Lower lobe of right lung (tissue), 2 donors: ENCODE measurements around the gene CUX1. TPM values are rescaled to one million over a fixed set of nuclear protein-coding genes. Genes with fewer than 3 reads are reported as not detected.

Source experiments
- ATAC-seq, 2 donors: fragments of 200-7000 bp; cut with Tn5 transposase; one replicate each; pipeline ENCODE4 v1.9.1; 2020 to 2022; ENCODE audit warnings: mild to moderate bottlenecking in 2 of 2, moderate library complexity in 2 of 2
- DNase-seq: peaks from one replicate; pipeline ENCODE4 v3.0.0-alpha.2; 2020
- H3K27ac ChIP-seq: fragments of 200-600 bp; one replicate; pipeline ENCODE4 v1.8.0; 2022
- H3K27me3 ChIP-seq: fragments of 200-600 bp; one replicate; pipeline ENCODE4 v1.8.0; 2022; ENCODE audit warnings: low read depth
- H3K36me3 ChIP-seq: fragments of 200-600 bp; one replicate; pipeline ENCODE4 v1.8.0; 2022; ENCODE audit warnings: mild to moderate bottlenecking
- H3K4me1 ChIP-seq: fragments of 200-600 bp; one replicate; pipeline ENCODE4 v1.8.0; 2022
- H3K4me3 ChIP-seq: fragments of 200-600 bp; one replicate; pipeline ENCODE4 v1.8.0; 2022; ENCODE audit warnings: mild to moderate bottlenecking
- H3K9me3 ChIP-seq: fragments of 200-600 bp; one replicate; pipeline ENCODE4 v1.8.0; 2022
- CTCF ChIP-seq: fragments of 200-600 bp; IDR thresholded peaks from one replicate; pipeline ENCODE4 v1.8.0; 2022; ENCODE audit warnings: antibody characterized with exemption, mild to moderate bottlenecking
- intact Hi-C: fragments of 100-400 bp; cut with DNase I; formaldehyde crosslinking; loops from one replicate; pipeline ENCODE4 v1.11.0; 2022
- total RNA-seq: library from RNA; stranded (reverse); fragmentation: NEBNext Ultra II Directional; extraction: Animal tissue kit (Norgen Biotek cat#: 25700); gene quantifications from one replicate; pipeline ENCODE4 v1.2.1, GENCODE V29; 2021
- donor health status: DM: no; HTN: yes; CAD: no; lungs with severe emphysema.

Gene CUX1
- total RNA-seq, 1 donor from 2014 or later = 118 TPM

GRCh38 chr7:102081244-102081627 lies 263.8 kb downstream of the CUX1 start:
- Histone ChIP-seq H3K27me3 (no peaks in the 10 kb centered on the region), H3K4me3 (no peak overlapping the region), H3K4me1 (no peaks in the 10 kb centered on the region), H3K27ac (no peak overlapping the region), H3K36me3 (peaks cover 4% of the 10 kb centered on the region), H3K9me3 (no peaks in the 10 kb centered on the region)
- DNase-seq (no peak), ATAC-seq (no peak)
- no peak for TF ChIP-seq CTCF
- intact Hi-C loops = no loop called here

- peaks cover 4% of the 10 kb centered on the region for H3K36me3 ChIP-seq
- intact Hi-C loops = no loop called here
- no peaks in the 10 kb centered on the region for H3K27me3 ChIP-seq
- no peaks in the 10 kb centered on the region for H3K4me1 ChIP-seq
- ATAC-seq (no peak), DNase-seq (no peak)
- H3K4me3 ChIP-seq = no peak overlapping the region
- H3K9me3 ChIP-seq = no peaks in the 10 kb centered on the region
- TF ChIP-seq CTCF = no peak
- H3K27ac ChIP-seq = no peak overlapping the region
These were observed 265.4 kb downstream of the CUX1 start for GRCh38 chr7:102082693-102083368.

- TF ChIP-seq CTCF = no peak
- no peak for DNase-seq
- H3K9me3 ChIP-seq = peaks cover 3% of the 10 kb centered on the region
These were observed 267.9 kb downstream of the CUX1 start for GRCh38 chr7:102085218-102085772.

GRCh38 chr7:102089175-102090098 lies 272.0 kb downstream of the CUX1 start:
- ATAC-seq (no peak), DNase-seq (no peak)
- Histone ChIP-seq H3K27me3 (no peaks in the 10 kb centered on the region), H3K4me1 (no peaks in the 10 kb centered on the region), H3K9me3 (peaks cover 3% of the 10 kb centered on the region), H3K27ac (no peak overlapping the region), H3K4me3 (no peak overlapping the region), H3K36me3 (no peaks in the 10 kb centered on the region)
- intact Hi-C loops = no loop called here
- TF ChIP-seq CTCF = no peak

More at GRCh38 chr7:102085218-102085772, 267.9 kb downstream of the CUX1 start:
- intact Hi-C loops = no loop called here
- Histone ChIP-seq H3K27ac (no peak overlapping the region), H3K4me1 (no peaks in the 10 kb centered on the region), H3K36me3 (peaks cover 4% of the 10 kb centered on the region), H3K27me3 (no peaks in the 10 kb centered on the region), H3K4me3 (no peak overlapping the region)
- no peak for ATAC-seq

- TF ChIP-seq CTCF = no peak
- H3K4me1 ChIP-seq = no peaks in the 10 kb centered on the region
- DNase-seq (no peak), ATAC-seq (no peak)
- H3K27me3 ChIP-seq = no peaks in the 10 kb centered on the region
- H3K27ac ChIP-seq = no peak overlapping the region
- H3K36me3 ChIP-seq = peaks cover 16% of the 10 kb centered on the region
- H3K9me3 ChIP-seq = peaks cover 3% of the 10 kb centered on the region
- intact Hi-C loops = no loop called here
- H3K4me3 ChIP-seq = no peak overlapping the region
These were observed 276.3 kb downstream of the CUX1 start for GRCh38 chr7:102093599-102094315.
